Measurements from ENCODE around the gene PARD6A. TPM values are rescaled to one million over a fixed set of nuclear protein-coding genes. Genes with fewer than 3 reads are reported as not detected.

The PARD6A gene
- total and polyA plus RNA-seq, 2 donors (not counting 3 experiments of a cell fraction or from before 2014, with no cell fraction given): 1.3 to 2.9 TPM

DNA sequence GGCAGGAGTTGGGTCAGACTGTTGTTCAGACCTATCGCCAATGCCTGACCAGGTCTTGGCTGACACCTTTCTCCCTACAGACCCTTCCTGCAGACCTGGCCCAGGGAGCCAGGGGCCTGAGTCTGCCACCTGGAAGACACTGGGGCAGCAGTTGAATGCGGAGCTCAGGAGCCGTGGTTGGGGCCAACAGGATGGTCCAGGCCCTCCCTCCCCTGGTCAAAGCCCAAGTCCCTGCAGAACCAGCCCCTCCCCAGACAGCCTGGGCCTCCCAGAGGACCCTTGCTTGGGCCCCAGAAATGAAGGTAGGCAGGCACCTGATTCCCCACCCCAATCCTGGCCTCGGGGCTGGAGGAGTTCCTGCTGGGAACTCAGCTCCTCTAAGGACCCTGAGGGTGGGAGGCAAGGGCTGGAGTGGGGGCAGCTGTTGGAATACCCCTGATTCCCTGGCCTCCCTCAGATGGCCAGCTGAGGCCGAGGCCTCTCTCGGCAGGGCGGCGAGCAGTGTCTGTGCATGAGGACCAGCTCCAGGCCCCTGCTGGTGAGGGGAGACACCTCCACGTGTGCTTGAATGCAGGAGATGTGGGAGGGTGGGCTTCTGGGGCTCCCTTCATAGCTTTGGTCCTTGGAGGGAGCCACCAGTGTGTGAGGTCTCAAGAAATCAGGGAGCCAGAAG is 4.3 kb upstream of the PARD6A start:
- DNase-seq (ENCODE audit: low read depth, low spot score) (no peak), FAIRE-seq (no peak)
- H3K4me1 ChIP-seq (ENCODE audit: control insufficient read depth, extremely low read depth, insufficient read depth, low read length): peaks cover 14% of the 10 kb centered on the region
- peaks cover 11 to 14% of the 10 kb centered on the region in 2 experiments for H3K27me3 ChIP-seq (ENCODE audit: control insufficient read depth in 2 of 2, insufficient read depth in 2 of 2, low read length in 2 of 2)
- H4K20me1 ChIP-seq (replicated peaks; ENCODE audit: control insufficient read depth, extremely low read depth, insufficient read depth, low read length): no peaks in the 10 kb centered on the region
- no peak overlapping the region for H2AFZ ChIP-seq (ENCODE audit: low read depth, low read length)
- H3K36me3 ChIP-seq (ENCODE audit: control insufficient read depth in 2 of 2, extremely low read depth in 1 of 2, insufficient read depth in 2 of 2, low read length in 2 of 2): no peaks in the 10 kb centered on the region
- H3K79me2 ChIP-seq (ENCODE audit: control insufficient read depth, insufficient read depth, low read length): no peaks in the 10 kb centered on the region
- no peaks in the 10 kb centered on the region for H3K9me3 ChIP-seq (replicated peaks; ENCODE audit: control insufficient read depth, insufficient read depth, low read length)
- POLR2A ChIA-PET: no interaction called here
- dilution Hi-C loops (cut with MboI; ENCODE audit: extremely low pct_ligation_motif_present, low sequenced_read_pairs): no loop called here
- no peak overlapping the region for H3K4me3 ChIP-seq (replicated peaks in 1 of 3; ENCODE audit: insufficient read depth in 1 of 3, low read depth in 1 of 3, low read length in 3 of 3)
- no peak overlapping the region for H3K4me2 ChIP-seq (ENCODE audit: insufficient read depth, low read length)
- H3K9ac ChIP-seq (replicated peaks; ENCODE audit: extremely low read depth, insufficient read depth, low read length): no peak overlapping the region
- intact Hi-C loops (cut with micrococcal nuclease): no loop called here
- no peaks in the 10 kb centered on the region for H3K9me1 ChIP-seq (replicated peaks; ENCODE audit: control insufficient read depth, extremely low read depth, insufficient read depth, low read length)
- CTCF ChIA-PET: interaction anchor here (0.9 to 2.1 kb wide), 2 partner anchors 11 to 109 kb away, joined by 3 to 5 read pairs; partner anchors contain the start of gene CARMIL2
- BruUV-seq (replicated peaks): no TSS peak
- H3K27ac ChIP-seq (ENCODE audit: insufficient read depth, low read depth, low read length): no peak overlapping the region
- TF ChIP-seq FOS (IDR thresholded peaks at IDR 0.05; ENCODE audit: borderline replicate concordance, insufficient read depth, low read length) (no peak), MAX (IDR thresholded peaks at IDR 0.05; ENCODE audit: insufficient read depth, insufficient read length) (no peak), EZH2 (IDR thresholded peaks at IDR 0.05; ENCODE audit: borderline replicate concordance, low read depth, low read length, severe bottlenecking) (no peak), POLR2AphosphoS5 (IDR thresholded peaks at IDR 0.05; ENCODE audit: insufficient read depth, low read depth, low read length) (no peak), JUN (IDR thresholded peaks at IDR 0.05; ENCODE audit: borderline replicate concordance, insufficient read depth, insufficient read length, low read depth) (no peak), MYC (IDR thresholded peaks at IDR 0.05; ENCODE audit: low read depth, low read length) (no peak)
- TF ChIP-seq, protein P1, sequence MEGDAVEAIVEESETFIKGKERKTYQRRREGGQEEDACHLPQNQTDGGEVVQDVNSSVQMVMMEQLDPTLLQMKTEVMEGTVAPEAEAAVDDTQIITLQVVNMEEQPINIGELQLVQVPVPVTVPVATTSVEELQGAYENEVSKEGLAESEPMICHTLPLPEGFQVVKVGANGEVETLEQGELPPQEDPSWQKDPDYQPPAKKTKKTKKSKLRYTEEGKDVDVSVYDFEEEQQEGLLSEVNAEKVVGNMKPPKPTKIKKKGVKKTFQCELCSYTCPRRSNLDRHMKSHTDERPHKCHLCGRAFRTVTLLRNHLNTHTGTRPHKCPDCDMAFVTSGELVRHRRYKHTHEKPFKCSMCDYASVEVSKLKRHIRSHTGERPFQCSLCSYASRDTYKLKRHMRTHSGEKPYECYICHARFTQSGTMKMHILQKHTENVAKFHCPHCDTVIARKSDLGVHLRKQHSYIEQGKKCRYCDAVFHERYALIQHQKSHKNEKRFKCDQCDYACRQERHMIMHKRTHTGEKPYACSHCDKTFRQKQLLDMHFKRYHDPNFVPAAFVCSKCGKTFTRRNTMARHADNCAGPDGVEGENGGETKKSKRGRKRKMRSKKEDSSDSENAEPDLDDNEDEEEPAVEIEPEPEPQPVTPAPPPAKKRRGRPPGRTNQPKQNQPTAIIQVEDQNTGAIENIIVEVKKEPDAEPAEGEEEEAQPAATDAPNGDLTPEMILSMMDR (IDR thresholded peaks at IDR 0.05; ENCODE audit: extremely low read depth in 1 of 2, insufficient read depth in 1 of 2, low read depth in 1 of 2, low read length in 2 of 2): no peak
